Neural cell (in vitro differentiated cells): Measurements from ENCODE around the gene FBXW8. TPM values are rescaled to one million over a fixed set of nuclear protein-coding genes. Genes with fewer than 3 reads are reported as not detected.

Experiments
- H2AFZ ChIP-seq: fragments of 200-600, 300-800 bp; sonication (generic), shearing (Covaris generic); 2 replicates; pipeline ENCODE4 v1.6.0; 2014; ENCODE audit warnings: low read depth, mild to moderate bottlenecking, antibody characterized with exemption, low read length, moderate library complexity
- H3F3A ChIP-seq: fragments of 200-600 bp; shearing (Covaris generic); 2 replicates; pipeline ENCODE4 v1.6.1; 2016; ENCODE audit warnings: mild to moderate bottlenecking, moderate library complexity, mixed read lengths, antibody characterized with exemption, low read length; ENCODE audit not compliant: insufficient read depth, poor library complexity, severe bottlenecking
- H3K27ac ChIP-seq: fragments of 200-600, 300-800 bp; sonication (generic), shearing (Covaris generic); 2 replicates; pipeline ENCODE4 v1.5.1; 2014; ENCODE audit warnings: mild to moderate bottlenecking, low read length, moderate library complexity
- H3K27me3 ChIP-seq: fragments of 300-800, 200-600 bp; sonication (generic), shearing (Covaris generic); 2 replicates; pipeline ENCODE4 v1.6.0; 2014; ENCODE audit warnings: mild to moderate bottlenecking, low read depth, low read length, moderate library complexity; ENCODE audit not compliant: insufficient read depth
- H3K36me3 ChIP-seq: fragments of 300-800, 200-600 bp; sonication (generic), shearing (Covaris generic); 2 replicates; pipeline ENCODE4 v1.5.1; 2014; ENCODE audit warnings: mild to moderate bottlenecking, antibody characterized with exemption, low read length, moderate library complexity; ENCODE audit not compliant: insufficient read depth
- H3K4me2 ChIP-seq: fragments of 300-800, 200-600 bp; sonication (generic), shearing (Covaris generic); 2 replicates; pipeline ENCODE4 v1.6.0; 2014; ENCODE audit warnings: mild to moderate bottlenecking, low read length
- H3K4me3 ChIP-seq: fragments of 300-800, 200-600 bp; sonication (generic), shearing (Covaris generic); 2 replicates; pipeline ENCODE4 v1.5.1; 2014; ENCODE audit warnings: mild to moderate bottlenecking, low read length, moderate library complexity
- H3K79me2 ChIP-seq: fragments of 200-600 bp; shearing (Covaris generic); replicated peaks from 2 replicates; pipeline ENCODE4 v1.6.0; 2014; ENCODE audit warnings: mild to moderate bottlenecking, low read length, moderate library complexity; ENCODE audit not compliant: insufficient read depth
- H3K9ac ChIP-seq: fragments of 300-800, 200-600 bp; sonication (generic), shearing (Covaris generic); 2 replicates; pipeline ENCODE4 v1.6.1; 2016; ENCODE audit warnings: mild to moderate bottlenecking, low read length, mixed read lengths
- H3K9me2 ChIP-seq: fragments of 200-600 bp; shearing (Covaris generic); 2 replicates; pipeline ENCODE4 v1.6.1; 2016; ENCODE audit warnings: mild to moderate bottlenecking, low read length, mixed read lengths; ENCODE audit not compliant: insufficient read depth
- H3K9me3 ChIP-seq: fragments of 200-600, 300-800 bp; sonication (generic), shearing (Covaris generic); 2 replicates; pipeline ENCODE4 v1.6.1; 2016; ENCODE audit warnings: mild to moderate bottlenecking, mixed run types, low read length, moderate library complexity, mixed read lengths
- H4K20me1 ChIP-seq: fragments of 200-600 bp; shearing (Covaris generic); 2 replicates; pipeline ENCODE4 v1.6.1; 2016; ENCODE audit warnings: mild to moderate bottlenecking, mixed run types; ENCODE audit not compliant: insufficient read depth
- EP300 ChIP-seq: fragments of 450-650 bp; conservative IDR thresholded peaks from 2 replicates; pipeline ENCODE4 v1.6.1; 2014; ENCODE audit warnings: antibody characterized with exemption, mild to moderate bottlenecking, moderate library complexity; ENCODE audit not compliant: poor library complexity, severe bottlenecking
- EZH2 ChIP-seq: fragments of 200-600, 300-800 bp; shearing (Covaris generic), sonication (generic); IDR thresholded peaks from 2 replicates; pipeline ENCODE4 v1.6.1; 2014; ENCODE audit warnings: antibody characterized with exemption, low read length, borderline replicate concordance, mild to moderate bottlenecking; ENCODE audit not compliant: insufficient read depth, poor library complexity, severe bottlenecking
- MXI1 ChIP-seq: fragments of 450-650 bp; conservative IDR thresholded peaks from 2 replicates; pipeline ENCODE4 v1.6.1; 2014; ENCODE audit warnings: antibody characterized with exemption, mild to moderate bottlenecking; ENCODE audit not compliant: poor library complexity, severe bottlenecking
- POLR2AphosphoS5 ChIP-seq: IDR thresholded peaks from 2 replicates; pipeline ENCODE4 v1.6.1; 2012
- RAD21 ChIP-seq: fragments of 450-650 bp; conservative IDR thresholded peaks from 2 replicates; pipeline ENCODE4 v1.6.1; 2014; ENCODE audit warnings: antibody characterized with exemption, mild to moderate bottlenecking, moderate library complexity
- SMC3 ChIP-seq: fragments of 450-650 bp; conservative IDR thresholded peaks from 2 replicates; pipeline ENCODE4 v1.6.1; 2014; ENCODE audit warnings: antibody characterized with exemption, mild to moderate bottlenecking, moderate library complexity; ENCODE audit not compliant: poor library complexity
- TAF1 ChIP-seq: IDR thresholded peaks from 2 replicates; pipeline ENCODE4 v1.6.1; 2012; ENCODE audit warnings: low read depth
- polyA plus RNA-seq: library from polyadenylated mRNA; depleted of rRNA; stranded (reverse); fragments of >200 nt; gene quantifications from 2 replicates; pipeline ENCODE4 v1.2.3, GENCODE V29; 2014
- TF ChIP-seq, protein P1 (sequence below): IDR thresholded peaks from 2 replicates; pipeline ENCODE4 v1.6.1; 2012; ENCODE audit warnings: borderline replicate concordance
- TF ChIP-seq, protein P2 (sequence below): fragments of 450-650 bp; IDR thresholded peaks from 2 replicates; pipeline ENCODE4 v1.5.1; 2014; ENCODE audit warnings: antibody characterized with exemption, mild to moderate bottlenecking, moderate library complexity; ENCODE audit not compliant: poor library complexity, severe bottlenecking

The FBXW8 gene
- polyA plus RNA-seq, 1 donor from 2014 or later: 5.6 TPM

DNA sequence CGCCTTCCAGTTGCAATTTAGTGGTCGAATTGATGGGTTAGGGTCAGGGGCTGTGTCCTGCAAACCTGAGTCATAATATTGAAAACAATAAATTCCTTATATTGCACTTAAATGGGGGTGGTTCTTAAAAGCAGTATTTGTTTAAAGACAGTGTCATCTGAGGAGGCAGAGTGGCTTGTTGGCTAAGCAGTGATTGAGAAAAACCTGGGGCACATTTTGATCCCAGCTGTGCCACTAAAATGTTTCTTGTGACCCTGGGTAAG lies 48.4 kb downstream of the FBXW8 start:
- Histone ChIP-seq H3K27me3 (no peaks in the 10 kb centered on the region), H3F3A (no peaks in the 10 kb centered on the region), H3K9me3 (no peaks in the 10 kb centered on the region), H3K9me2 (no peaks in the 10 kb centered on the region), H2AFZ (no peak overlapping the region), H4K20me1 (no peaks in the 10 kb centered on the region), H3K36me3 (no peaks in the 10 kb centered on the region), H3K9ac (no peak overlapping the region), H3K27ac (no peak overlapping the region), H3K4me3 (no peak overlapping the region), H3K4me2 (no peak overlapping the region), H3K79me2 (no peaks in the 10 kb centered on the region)
- TF ChIP-seq EP300: no peak
- no peak for TF ChIP-seq SMC3
- TF ChIP-seq RAD21: no peak
- no peak for TF ChIP-seq TAF1
- TF ChIP-seq, protein P1, sequence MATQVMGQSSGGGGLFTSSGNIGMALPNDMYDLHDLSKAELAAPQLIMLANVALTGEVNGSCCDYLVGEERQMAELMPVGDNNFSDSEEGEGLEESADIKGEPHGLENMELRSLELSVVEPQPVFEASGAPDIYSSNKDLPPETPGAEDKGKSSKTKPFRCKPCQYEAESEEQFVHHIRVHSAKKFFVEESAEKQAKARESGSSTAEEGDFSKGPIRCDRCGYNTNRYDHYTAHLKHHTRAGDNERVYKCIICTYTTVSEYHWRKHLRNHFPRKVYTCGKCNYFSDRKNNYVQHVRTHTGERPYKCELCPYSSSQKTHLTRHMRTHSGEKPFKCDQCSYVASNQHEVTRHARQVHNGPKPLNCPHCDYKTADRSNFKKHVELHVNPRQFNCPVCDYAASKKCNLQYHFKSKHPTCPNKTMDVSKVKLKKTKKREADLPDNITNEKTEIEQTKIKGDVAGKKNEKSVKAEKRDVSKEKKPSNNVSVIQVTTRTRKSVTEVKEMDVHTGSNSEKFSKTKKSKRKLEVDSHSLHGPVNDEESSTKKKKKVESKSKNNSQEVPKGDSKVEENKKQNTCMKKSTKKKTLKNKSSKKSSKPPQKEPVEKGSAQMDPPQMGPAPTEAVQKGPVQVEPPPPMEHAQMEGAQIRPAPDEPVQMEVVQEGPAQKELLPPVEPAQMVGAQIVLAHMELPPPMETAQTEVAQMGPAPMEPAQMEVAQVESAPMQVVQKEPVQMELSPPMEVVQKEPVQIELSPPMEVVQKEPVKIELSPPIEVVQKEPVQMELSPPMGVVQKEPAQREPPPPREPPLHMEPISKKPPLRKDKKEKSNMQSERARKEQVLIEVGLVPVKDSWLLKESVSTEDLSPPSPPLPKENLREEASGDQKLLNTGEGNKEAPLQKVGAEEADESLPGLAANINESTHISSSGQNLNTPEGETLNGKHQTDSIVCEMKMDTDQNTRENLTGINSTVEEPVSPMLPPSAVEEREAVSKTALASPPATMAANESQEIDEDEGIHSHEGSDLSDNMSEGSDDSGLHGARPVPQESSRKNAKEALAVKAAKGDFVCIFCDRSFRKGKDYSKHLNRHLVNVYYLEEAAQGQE: no peak
- no peak for TF ChIP-seq MXI1
- TF ChIP-seq EZH2: no peak
- no peak for TF ChIP-seq POLR2AphosphoS5
- TF ChIP-seq, protein P2, sequence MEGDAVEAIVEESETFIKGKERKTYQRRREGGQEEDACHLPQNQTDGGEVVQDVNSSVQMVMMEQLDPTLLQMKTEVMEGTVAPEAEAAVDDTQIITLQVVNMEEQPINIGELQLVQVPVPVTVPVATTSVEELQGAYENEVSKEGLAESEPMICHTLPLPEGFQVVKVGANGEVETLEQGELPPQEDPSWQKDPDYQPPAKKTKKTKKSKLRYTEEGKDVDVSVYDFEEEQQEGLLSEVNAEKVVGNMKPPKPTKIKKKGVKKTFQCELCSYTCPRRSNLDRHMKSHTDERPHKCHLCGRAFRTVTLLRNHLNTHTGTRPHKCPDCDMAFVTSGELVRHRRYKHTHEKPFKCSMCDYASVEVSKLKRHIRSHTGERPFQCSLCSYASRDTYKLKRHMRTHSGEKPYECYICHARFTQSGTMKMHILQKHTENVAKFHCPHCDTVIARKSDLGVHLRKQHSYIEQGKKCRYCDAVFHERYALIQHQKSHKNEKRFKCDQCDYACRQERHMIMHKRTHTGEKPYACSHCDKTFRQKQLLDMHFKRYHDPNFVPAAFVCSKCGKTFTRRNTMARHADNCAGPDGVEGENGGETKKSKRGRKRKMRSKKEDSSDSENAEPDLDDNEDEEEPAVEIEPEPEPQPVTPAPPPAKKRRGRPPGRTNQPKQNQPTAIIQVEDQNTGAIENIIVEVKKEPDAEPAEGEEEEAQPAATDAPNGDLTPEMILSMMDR: no peak

DNA sequence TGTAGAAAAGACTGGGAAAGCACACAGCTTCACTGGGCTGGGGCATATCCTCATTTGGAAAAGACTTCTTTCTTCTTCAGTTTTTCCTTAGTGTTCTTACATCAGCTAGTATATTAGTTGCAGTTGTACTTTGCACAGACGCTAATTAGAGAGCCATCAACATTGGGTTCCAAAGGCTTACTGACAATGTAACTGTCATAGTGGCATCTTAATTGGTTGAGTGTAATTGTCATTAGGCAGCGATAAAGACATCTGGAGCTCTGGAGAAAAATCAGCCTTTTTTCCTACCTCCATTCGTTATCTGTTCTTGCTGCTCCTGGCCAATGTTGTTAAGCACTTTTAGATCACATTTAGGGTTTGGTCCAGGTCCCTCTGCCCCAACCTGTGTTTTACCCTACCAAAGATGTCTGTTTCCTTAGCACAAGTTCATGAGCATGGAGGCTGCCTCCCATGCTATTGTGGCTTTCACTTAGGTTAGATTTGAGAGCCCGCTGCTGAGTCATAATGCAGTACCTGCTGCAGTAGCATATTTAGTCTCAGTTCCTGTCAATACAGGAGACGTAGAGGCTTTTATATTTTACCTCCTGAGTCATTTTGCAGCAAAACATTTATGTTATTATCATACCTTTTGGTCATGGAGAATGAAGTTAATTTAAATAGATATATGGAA lies 49.2 kb downstream of the FBXW8 start:
- Histone ChIP-seq H3K79me2 (no peaks in the 10 kb centered on the region), H3K4me3 (no peak overlapping the region), H2AFZ (no peak overlapping the region), H3K4me2 (no peak overlapping the region), H3K9me3 (no peaks in the 10 kb centered on the region), H3K36me3 (no peaks in the 10 kb centered on the region), H3K9me2 (no peaks in the 10 kb centered on the region), H3F3A (no peaks in the 10 kb centered on the region), H3K27ac (no peak overlapping the region), H3K9ac (no peak overlapping the region), H3K27me3 (no peaks in the 10 kb centered on the region), H4K20me1 (no peaks in the 10 kb centered on the region)
- TF ChIP-seq MXI1: no peak
- no peak for TF ChIP-seq SMC3
- TF ChIP-seq, protein P2: no peak
- no peak for TF ChIP-seq EZH2
- TF ChIP-seq TAF1: no peak
- no peak for TF ChIP-seq POLR2AphosphoS5
- no peak for TF ChIP-seq RAD21
- TF ChIP-seq EP300: no peak
- TF ChIP-seq, protein P1: no peak
